Measurements from ENCODE around the gene DHRSX.
"Not testable (repeated sequence)": the region's sequence is repeated elsewhere in the genome, so short reads cannot be mapped to it uniquely, and the experiment has no call there.

Gene DHRSX

GRCh38 chrX:2267890-2268289 is 232.9 kb downstream of the DHRSX start:
- no peak overlapping the region for H3K4me3 ChIP-seq (ENCODE audit: low read depth, low read length)
- no peak for TF ChIP-seq CTCF (IDR thresholded peaks at IDR 0.05; ENCODE audit: low read depth, low read length)
- TF ChIP-seq POLR2A (IDR thresholded peaks at IDR 0.05; ENCODE audit: extremely low read depth, insufficient read length), result no peak
- no peak for TF ChIP-seq MYC (IDR thresholded peaks at IDR 0.05; ENCODE audit: low read depth, low read length)
- TF ChIP-seq MAX (IDR thresholded peaks at IDR 0.05; ENCODE audit: low read depth, low read length), result no peak
- no peak for DNase-seq (ENCODE audit: low read depth)

- no peak overlapping the region for H3K4me3 ChIP-seq (ENCODE audit: low read depth, low read length)
- TF ChIP-seq MAX (IDR thresholded peaks at IDR 0.05; ENCODE audit: low read depth, low read length) (no peak), CTCF (IDR thresholded peaks at IDR 0.05; ENCODE audit: low read depth, low read length) (no peak), POLR2A (IDR thresholded peaks at IDR 0.05; ENCODE audit: extremely low read depth, insufficient read length) (no peak), MYC (IDR thresholded peaks at IDR 0.05; ENCODE audit: low read depth, low read length) (no peak)
- DNase-seq (ENCODE audit: low read depth), result no peak
These were observed 234.1 kb downstream of the DHRSX start for GRCh38 chrX:2266445-2267349.

- not testable (repeated sequence) for H3K4me3 ChIP-seq (ENCODE audit: low read depth, low read length); DNase-seq (ENCODE audit: low read depth)
These were observed 234.9 kb downstream of the DHRSX start for GRCh38 chrX:2265658-2266444.

- no peak overlapping the region for H3K4me3 ChIP-seq (ENCODE audit: low read depth, low read length)
- no peak for TF ChIP-seq CTCF (IDR thresholded peaks at IDR 0.05; ENCODE audit: low read depth, low read length)
- DNase-seq (ENCODE audit: low read depth), result no peak
These were observed 236.4 kb downstream of the DHRSX start for GRCh38 chrX:2264179-2265030.

GRCh38 chrX:2263203-2263602 is 237.6 kb downstream of the DHRSX start:
- TF ChIP-seq CTCF (IDR thresholded peaks at IDR 0.05; ENCODE audit: low read depth, low read length), result no peak
- TF ChIP-seq MAX (IDR thresholded peaks at IDR 0.05; ENCODE audit: low read depth, low read length), result no peak
- no peak overlapping the region for H3K4me3 ChIP-seq (ENCODE audit: low read depth, low read length)
- DNase-seq (ENCODE audit: low read depth), result no peak

GRCh38 chrX:2262668-2263055 is 238.1 kb downstream of the DHRSX start:
- TF ChIP-seq CTCF (IDR thresholded peaks at IDR 0.05; ENCODE audit: low read depth, low read length) (no peak), POLR2A (IDR thresholded peaks at IDR 0.05; ENCODE audit: extremely low read depth, insufficient read length) (no peak), MAX (IDR thresholded peaks at IDR 0.05; ENCODE audit: low read depth, low read length) (no peak), MYC (IDR thresholded peaks at IDR 0.05; ENCODE audit: low read depth, low read length) (no peak)

More at GRCh38 chrX:2262668-2263055, 238.1 kb downstream of the DHRSX start:
- no peak overlapping the region for H3K4me3 ChIP-seq (ENCODE audit: low read depth, low read length)
- DNase-seq (ENCODE audit: low read depth), result no peak

Data from NB4 (cell line).